CD4-positive, alpha-beta T cell (primary cell): ENCODE measurements around the gene KRTAP10-5. TPM values are rescaled to one million over a fixed set of nuclear protein-coding genes. Genes with fewer than 3 reads are reported as not detected.

Experiments
- ATAC-seq: fragments of 200-7000 bp; cut with Tn5 transposase; one replicate; pipeline ENCODE4 v1.10.0; 2022; ENCODE audit warnings: mild to moderate bottlenecking; ENCODE audit not compliant: poor library complexity
- CTCF ChIA-PET: fragments of 350-600 bp; sonication (Branson Sonifier 250); formaldehyde crosslinking; loops from one replicate; lab custom pipeline; 2021; ENCODE audit warnings: antibody characterized with exemption, inconsistent platforms; lab: Charles Lee
- POLR2A ChIA-PET: fragments of 350-600 bp; sonication (Branson Sonifier 250); formaldehyde crosslinking; loops from one replicate; lab custom pipeline; 2021; ENCODE audit warnings: antibody characterized with exemption, inconsistent platforms; lab: Charles Lee
- DNase-seq, 14 experiments: peaks; one replicate each; pipeline ENCODE4 v3.0.0-alpha.2; 2013 to 2020; ENCODE audit warnings: mixed read lengths in 2 of 14
- H3K27ac ChIP-seq, 2 donors: one replicate each; pipeline versions ENCODE4 v1.5.1 to v1.7.0; 2013; ENCODE audit warnings: low read length in 2 of 2, low read depth in 1 of 2, mild to moderate bottlenecking in 1 of 2
- H3K27me3 ChIP-seq, 2 experiments: 1 replicate in 1 of 2; 2 replicates in 1 of 2; pipeline versions ENCODE4 v1.6.1 to v1.7.0; 2013; ENCODE audit warnings: low read length in 2 of 2, control low read depth in 1 of 2, mild to moderate bottlenecking in 1 of 2, moderate library complexity in 1 of 2; ENCODE audit not compliant: insufficient read depth in 2 of 2, control insufficient read depth in 1 of 2
- H3K36me3 ChIP-seq: one replicate; pipeline ENCODE4 v1.6.1; 2013; ENCODE audit warnings: low read length, control low read depth; ENCODE audit not compliant: insufficient read depth
- H3K4me1 ChIP-seq: one replicate; pipeline ENCODE4 v1.6.1; 2013; ENCODE audit warnings: low read length, control low read depth; ENCODE audit not compliant: insufficient read depth
- H3K4me3 ChIP-seq: one replicate; pipeline ENCODE4 v1.5.1; 2013; ENCODE audit warnings: mild to moderate bottlenecking, low read length, moderate library complexity
- H3K9me3 ChIP-seq, 2 experiments: 1 replicate in 1 of 2; 2 replicates in 1 of 2; pipeline versions ENCODE4 v1.6.1 to v1.7.0; 2013; ENCODE audit warnings: low read length in 2 of 2, mild to moderate bottlenecking in 2 of 2, control low read depth in 1 of 2, moderate library complexity in 1 of 2; ENCODE audit not compliant: control insufficient read depth in 1 of 2, insufficient read depth in 1 of 2
- H3K27ac Mint-ChIP-seq: one replicate; pipeline ENCODE4 v1.8.0; 2020; ENCODE audit warnings: mixed read lengths
- H3K27me3 Mint-ChIP-seq: one replicate; pipeline ENCODE4 v1.8.0; 2021; ENCODE audit warnings: mixed read lengths
- H3K36me3 Mint-ChIP-seq: one replicate; pipeline ENCODE4 v1.8.0; 2021; ENCODE audit warnings: low read depth, mixed read lengths
- H3K4me1 Mint-ChIP-seq: one replicate; pipeline ENCODE4 v1.8.0; 2021; ENCODE audit warnings: low read depth, mixed read lengths
- H3K4me3 Mint-ChIP-seq: one replicate; pipeline ENCODE4 v1.8.0; 2020; ENCODE audit warnings: mild to moderate bottlenecking, mixed read lengths
- H3K9me3 Mint-ChIP-seq: one replicate; pipeline ENCODE4 v1.8.0; 2020; ENCODE audit warnings: mixed read lengths
- intact Hi-C, 2 experiments: fragments of 100-400 bp; cut with DNase I in 1 of 2; cut with micrococcal nuclease in 1 of 2; formaldehyde crosslinking; loops; one replicate each; pipeline versions ENCODE4 v1.15.1 to v1.9.0; 2023 to 2025; cut with DNase I, micrococcal nuclease
- total RNA-seq, 174 experiments: library from RNA in 2 of 174; stranded (reverse) in 2 of 174; gene quantifications; one replicate each; pipeline ENCODE4 v1.2.3 and lab custom pipeline; 2021 to 2026
- TF ChIP-seq, protein P1 (sequence below): fragments of 200-600 bp; IDR thresholded peaks from one replicate; pipeline ENCODE4 v1.8.0; 2022; ENCODE audit warnings: antibody characterized with exemption, mild to moderate bottlenecking

The KRTAP10-5 gene
- total RNA-seq, 2 experiments from 2014 or later = not detected

DNA sequence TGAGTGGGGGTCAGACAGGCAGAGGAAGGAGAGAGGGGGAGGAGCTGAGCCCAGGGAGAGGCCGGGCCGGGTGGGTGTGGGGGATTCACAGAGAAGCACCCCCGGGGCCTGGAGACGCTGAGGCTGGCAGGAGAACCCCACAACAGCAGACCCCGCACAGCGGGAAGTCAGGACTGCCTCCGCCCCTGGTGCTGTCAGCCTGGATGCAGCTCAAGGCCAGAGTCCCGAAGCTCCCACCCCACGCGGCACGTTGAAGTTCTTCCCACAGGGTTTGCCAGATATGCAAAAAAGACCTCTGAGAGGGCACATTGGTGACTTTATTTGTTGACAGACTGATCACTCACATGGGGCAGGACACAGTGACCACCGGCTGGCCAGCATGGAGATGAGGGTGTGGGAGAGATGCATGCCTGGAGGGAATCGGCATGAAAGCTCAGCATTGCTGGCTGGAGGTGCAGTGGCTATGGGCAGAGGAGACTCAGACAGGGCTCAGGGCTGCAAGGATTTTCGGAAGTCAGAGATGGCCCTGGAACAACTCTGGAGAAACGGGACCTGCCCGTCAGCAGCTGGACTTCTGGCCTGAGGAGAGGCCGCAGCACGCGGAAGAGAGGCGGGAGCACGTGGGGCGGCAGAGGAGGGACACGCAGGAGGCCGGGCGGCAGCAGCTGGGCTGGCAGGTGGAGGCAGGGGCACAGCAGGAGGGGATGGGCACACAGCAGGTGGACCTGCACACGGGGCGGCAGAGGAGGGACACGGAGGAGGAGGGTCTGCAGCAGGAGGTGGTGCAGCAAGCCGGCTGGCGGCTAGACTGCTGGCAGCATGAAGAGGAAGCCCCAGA lies 22.7 kb downstream of the KRTAP10-5 start:
- intact Hi-C loops = no loop called here
- ChIA-PET CTCF (no interaction called here), POLR2A (no interaction called here)
- no peak overlapping the region for H3K27ac Mint-ChIP-seq
- H3K4me3 Mint-ChIP-seq = no peak overlapping the region
- H3K36me3 ChIP-seq = no peaks in the 10 kb centered on the region
- ATAC-seq = no peak
- TF ChIP-seq, protein P1, sequence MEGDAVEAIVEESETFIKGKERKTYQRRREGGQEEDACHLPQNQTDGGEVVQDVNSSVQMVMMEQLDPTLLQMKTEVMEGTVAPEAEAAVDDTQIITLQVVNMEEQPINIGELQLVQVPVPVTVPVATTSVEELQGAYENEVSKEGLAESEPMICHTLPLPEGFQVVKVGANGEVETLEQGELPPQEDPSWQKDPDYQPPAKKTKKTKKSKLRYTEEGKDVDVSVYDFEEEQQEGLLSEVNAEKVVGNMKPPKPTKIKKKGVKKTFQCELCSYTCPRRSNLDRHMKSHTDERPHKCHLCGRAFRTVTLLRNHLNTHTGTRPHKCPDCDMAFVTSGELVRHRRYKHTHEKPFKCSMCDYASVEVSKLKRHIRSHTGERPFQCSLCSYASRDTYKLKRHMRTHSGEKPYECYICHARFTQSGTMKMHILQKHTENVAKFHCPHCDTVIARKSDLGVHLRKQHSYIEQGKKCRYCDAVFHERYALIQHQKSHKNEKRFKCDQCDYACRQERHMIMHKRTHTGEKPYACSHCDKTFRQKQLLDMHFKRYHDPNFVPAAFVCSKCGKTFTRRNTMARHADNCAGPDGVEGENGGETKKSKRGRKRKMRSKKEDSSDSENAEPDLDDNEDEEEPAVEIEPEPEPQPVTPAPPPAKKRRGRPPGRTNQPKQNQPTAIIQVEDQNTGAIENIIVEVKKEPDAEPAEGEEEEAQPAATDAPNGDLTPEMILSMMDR = no peak
- H3K4me3 ChIP-seq = no peak overlapping the region
- no peaks in the 10 kb centered on the region for H3K27me3 Mint-ChIP-seq
- H3K27ac ChIP-seq = no peak overlapping the region
- H3K4me1 Mint-ChIP-seq = no peaks in the 10 kb centered on the region
- peaks cover 30% of the 10 kb centered on the region for H3K36me3 Mint-ChIP-seq
- DNase-seq = no peak
- peaks cover 0 to 4% of the 10 kb centered on the region in 2 experiments for H3K27me3 ChIP-seq
- peaks cover 17% of the 10 kb centered on the region for H3K9me3 Mint-ChIP-seq
- peaks cover 5 to 25% of the 10 kb centered on the region in 2 experiments for H3K9me3 ChIP-seq
- H3K4me1 ChIP-seq = no peaks in the 10 kb centered on the region

GRCh38 chr21:44556879-44557278 lies 23.5 kb downstream of the KRTAP10-5 start:
- DNase-seq (no peak), ATAC-seq (no peak)
- POLR2A ChIA-PET = no interaction called here
- intact Hi-C loops = no loop called here
- TF ChIP-seq, protein P1 = no peak
- CTCF ChIA-PET = no interaction called here
- no peak overlapping the region for H3K27ac ChIP-seq
- Mint-ChIP-seq H3K9me3 (peaks cover 10% of the 10 kb centered on the region), H3K4me3 (no peak overlapping the region), H3K27ac (no peak overlapping the region), H3K4me1 (no peaks in the 10 kb centered on the region), H3K36me3 (peaks cover 21% of the 10 kb centered on the region), H3K27me3 (no peaks in the 10 kb centered on the region)
- H3K27me3 ChIP-seq = peaks cover 0 to 4% of the 10 kb centered on the region in 2 experiments
- H3K4me1 ChIP-seq = no peaks in the 10 kb centered on the region
- no peaks in the 10 kb centered on the region for H3K36me3 ChIP-seq
- H3K4me3 ChIP-seq = no peak overlapping the region
- H3K9me3 ChIP-seq = peaks cover 5 to 33% of the 10 kb centered on the region in 2 experiments

DNA sequence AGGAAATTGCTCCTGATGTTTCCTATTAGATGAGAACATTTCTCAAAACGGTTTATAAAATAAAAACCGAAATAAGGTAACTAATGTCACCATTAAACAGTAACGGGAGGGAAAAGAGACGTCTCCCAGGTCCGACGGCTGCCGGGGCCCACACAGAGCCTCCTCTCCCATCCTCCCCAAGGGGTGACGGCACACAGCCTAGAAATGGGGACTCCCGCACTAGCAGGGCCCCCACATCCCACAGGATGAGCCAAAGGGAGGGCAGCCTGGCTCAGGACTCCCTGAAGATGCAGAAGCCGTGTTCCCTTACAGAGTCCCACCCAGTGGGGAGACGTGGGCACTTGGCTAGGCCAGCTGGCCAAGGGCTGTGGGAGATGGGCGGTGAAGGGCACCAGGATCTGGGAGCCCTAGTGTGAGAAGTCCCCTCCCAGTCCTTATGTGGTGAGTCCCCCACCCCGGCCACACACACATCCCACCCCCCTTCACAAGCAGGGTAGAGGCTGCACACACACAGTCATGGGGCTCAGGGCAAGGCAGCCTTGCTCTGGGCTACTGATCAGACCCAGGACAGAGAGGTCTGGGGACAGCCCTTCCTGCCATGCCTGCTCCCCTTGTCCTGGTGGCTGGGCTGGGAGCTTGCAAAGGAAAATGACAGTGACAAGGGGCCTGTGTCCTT lies 25.1 kb downstream of the KRTAP10-5 start:
- DNase-seq (no peak), ATAC-seq (no peak)
- Mint-ChIP-seq H3K36me3 (peaks cover 9% of the 10 kb centered on the region), H3K27me3 (no peaks in the 10 kb centered on the region), H3K9me3 (peaks cover 5% of the 10 kb centered on the region), H3K4me3 (no peak overlapping the region), H3K4me1 (no peaks in the 10 kb centered on the region), H3K27ac (no peak overlapping the region)
- Histone ChIP-seq H3K4me3 (no peak overlapping the region), H3K27ac (no peak overlapping the region), H3K4me1 (no peaks in the 10 kb centered on the region), H3K9me3 (peaks cover 5 to 34% of the 10 kb centered on the region in 2 experiments), H3K36me3 (no peaks in the 10 kb centered on the region), H3K27me3 (peaks cover 0 to 4% of the 10 kb centered on the region in 2 experiments)
- TF ChIP-seq, protein P1 = no peak
- ChIA-PET CTCF (no interaction called here), POLR2A (no interaction called here)
- intact Hi-C loops = no loop called here
